ENCODE results near the gene KCNJ16. TPM values are rescaled to one million over a fixed set of nuclear protein-coding genes. Genes with fewer than 3 reads are reported as not detected.

The KCNJ16 gene
- total RNA-seq (not detected), polyA plus RNA-seq (not detected), total RNA-seq (not detected)

DNA sequence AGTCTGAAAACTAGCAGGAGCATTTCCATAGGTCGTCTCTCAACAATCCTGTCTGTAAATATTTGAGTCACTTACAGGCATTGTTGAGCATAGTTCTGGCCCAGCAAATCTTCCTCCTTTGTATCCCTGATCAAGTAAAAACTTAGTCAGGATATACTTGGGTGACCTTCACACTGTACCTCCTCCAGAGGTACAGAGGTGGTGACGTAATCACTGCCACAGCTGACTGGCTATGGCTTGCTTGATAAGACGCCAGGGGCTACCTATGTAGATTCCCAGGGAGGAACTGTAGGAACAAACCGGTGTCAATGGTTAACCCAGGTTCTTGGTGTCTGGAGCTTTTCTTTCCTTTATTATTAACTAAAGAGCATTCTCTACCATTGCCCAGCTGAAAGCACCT lies at the start of gene KCNJ16:
Gene KCNJ16 (plus strand): TSS at position 270 of the 400 bp plus-strand sequence. CDS start 56,863 bp downstream, outside the sequence.
- DNase-seq (no peak), ATAC-seq (no peak)
- CTCF ChIA-PET = no interaction called here
- H3K4me3 ChIP-seq (ENCODE audit: low read length) = no peak within 1 kb of the TSS
- Mint-ChIP-seq H3K27me3 (peaks cover 0 to 16% (median 3%) of the 10 kb centered on the region in 5 donors), H3K36me3 (no peaks in the 10 kb centered on the region), H3K27ac (no peak within 1 kb of the TSS), H3K9me3 (peaks cover 0 to 8% (median 0%) of the 10 kb centered on the region in 11 donors), H3K4me1 (peaks cover 0 to 2% (median 0%) of the 10 kb centered on the region in 7 donors), H3K4me3 (no peak within 1 kb of the TSS)
- no peaks in the 10 kb centered on the region for H3K36me3 ChIP-seq (ENCODE audit: control insufficient read depth in 2 of 3, insufficient read depth in 3 of 3, low read length in 3 of 3)
- POLR2A ChIA-PET = no interaction called here
- no peaks in the 10 kb centered on the region for H3K4me1 ChIP-seq (ENCODE audit: control insufficient read depth in 2 of 2, insufficient read depth in 2 of 2, low read length in 2 of 2)
- no peaks in the 10 kb centered on the region for H3K27me3 ChIP-seq (ENCODE audit: control insufficient read depth in 2 of 2, insufficient read depth in 2 of 2, low read length in 2 of 2)
- no peak within 1 kb of the TSS for H3K27ac ChIP-seq (ENCODE audit: low read depth, low read length)
- H3K9me3 ChIP-seq (ENCODE audit: control insufficient read depth in 2 of 3, low read length in 3 of 3) = no peaks in the 10 kb centered on the region
- intact Hi-C loops (cut with micrococcal nuclease) = no loop called here

DNA sequence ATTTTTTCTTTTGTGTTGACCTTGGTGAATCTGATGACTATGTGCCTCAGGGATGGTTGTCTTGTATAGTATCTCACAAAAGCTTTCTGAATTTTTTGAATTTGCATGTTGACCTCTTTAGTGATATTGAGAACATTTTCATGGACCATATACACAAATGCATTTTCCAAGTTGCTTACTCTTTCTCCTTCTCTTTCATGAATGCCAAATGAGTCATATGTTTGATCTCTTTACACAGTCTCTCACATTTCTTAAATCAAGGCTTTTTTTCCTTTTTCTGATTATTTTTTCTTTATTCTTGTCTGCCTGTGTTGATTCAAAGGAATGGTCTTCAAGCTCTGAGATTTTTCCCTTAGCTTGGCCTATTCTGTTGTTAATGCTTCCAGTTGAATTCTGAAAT lies 46.6 kb upstream of the KCNJ16 start:
- H3K27me3 ChIP-seq (ENCODE audit: control insufficient read depth in 2 of 2, insufficient read depth in 2 of 2, low read length in 2 of 2) = no peaks in the 10 kb centered on the region
- intact Hi-C loops (cut with micrococcal nuclease) = no loop called here
- CTCF ChIA-PET = no interaction called here
- POLR2A ChIA-PET = no interaction called here
- ATAC-seq (no peak), DNase-seq (no peak)
- Mint-ChIP-seq H3K27ac (no peak overlapping the region), H3K27me3 (no peaks in the 10 kb centered on the region), H3K36me3 (no peaks in the 10 kb centered on the region), H3K4me1 (no peaks in the 10 kb centered on the region), H3K4me3 (no peak overlapping the region), H3K9me3 (peaks cover 0 to 3% (median 0%) of the 10 kb centered on the region in 11 donors)
- H3K27ac ChIP-seq (ENCODE audit: low read depth, low read length) = no peak overlapping the region
- H3K9me3 ChIP-seq (ENCODE audit: control insufficient read depth in 2 of 3, low read length in 3 of 3) = no peaks in the 10 kb centered on the region
- H3K36me3 ChIP-seq (ENCODE audit: control insufficient read depth in 2 of 3, insufficient read depth in 3 of 3, low read length in 3 of 3) = no peaks in the 10 kb centered on the region
- no peaks in the 10 kb centered on the region for H3K4me1 ChIP-seq (ENCODE audit: control insufficient read depth in 2 of 2, insufficient read depth in 2 of 2, low read length in 2 of 2)
- H3K4me3 ChIP-seq (ENCODE audit: low read length) = no peak overlapping the region

DNA sequence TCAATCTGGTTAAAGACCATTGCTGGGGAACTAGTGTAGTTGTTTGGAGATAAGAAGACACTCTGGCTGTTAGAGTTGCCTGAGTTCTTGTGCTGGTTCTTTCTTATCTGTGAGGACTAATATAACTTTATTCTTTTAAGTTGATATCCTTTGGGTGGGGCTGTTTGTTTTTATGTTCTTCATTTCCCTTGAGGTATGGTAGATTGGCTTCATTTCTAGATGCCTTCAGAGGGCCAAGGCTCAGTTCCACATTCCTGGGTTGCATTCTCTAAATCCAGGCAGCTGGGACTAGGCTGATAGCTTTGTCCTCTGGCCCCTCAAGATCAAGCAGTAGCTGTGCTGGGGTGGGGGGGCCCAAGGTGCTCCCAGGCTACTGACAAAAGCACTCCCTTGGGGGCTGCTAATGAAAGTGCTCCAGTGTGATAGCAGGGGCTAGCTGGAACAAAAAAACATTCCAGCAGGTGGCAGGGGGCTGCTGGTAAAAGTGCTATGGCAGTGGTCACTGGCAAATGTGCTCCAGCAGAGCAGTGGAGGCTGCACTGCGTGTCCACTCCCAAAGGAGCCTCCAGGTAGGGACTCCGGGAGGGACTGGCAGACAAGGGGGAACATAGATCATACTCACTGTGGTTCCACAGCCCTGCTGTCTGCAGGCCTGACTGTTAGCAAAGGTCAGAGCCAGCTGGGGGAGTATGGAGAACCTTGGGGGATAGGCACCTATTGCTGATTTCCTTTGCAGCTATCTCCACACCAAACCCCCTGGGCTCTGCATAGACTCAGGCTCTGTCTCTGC lies 45.9 kb upstream of the KCNJ16 start:
- Histone ChIP-seq H3K9me3 (ENCODE audit: control insufficient read depth in 2 of 3, low read length in 3 of 3) (no peaks in the 10 kb centered on the region), H3K4me1 (ENCODE audit: control insufficient read depth in 2 of 2, insufficient read depth in 2 of 2, low read length in 2 of 2) (no peaks in the 10 kb centered on the region), H3K27me3 (ENCODE audit: control insufficient read depth in 2 of 2, insufficient read depth in 2 of 2, low read length in 2 of 2) (peaks cover 0 to 2% of the 10 kb centered on the region in 2 donors), H3K27ac (ENCODE audit: low read depth, low read length) (no peak overlapping the region), H3K4me3 (ENCODE audit: low read length) (no peak overlapping the region), H3K36me3 (ENCODE audit: control insufficient read depth in 2 of 3, insufficient read depth in 3 of 3, low read length in 3 of 3) (no peaks in the 10 kb centered on the region)
- H3K4me1 Mint-ChIP-seq = no peaks in the 10 kb centered on the region
- no peaks in the 10 kb centered on the region for H3K36me3 Mint-ChIP-seq
- H3K27ac Mint-ChIP-seq = no peak overlapping the region
- no peaks in the 10 kb centered on the region for H3K27me3 Mint-ChIP-seq
- peaks cover 0 to 4% (median 0%) of the 10 kb centered on the region in 11 donors for H3K9me3 Mint-ChIP-seq
- no peak overlapping the region for H3K4me3 Mint-ChIP-seq
- CTCF ChIA-PET = no interaction called here
- POLR2A ChIA-PET = no interaction called here
- DNase-seq (no peak), ATAC-seq (no peak)
- intact Hi-C loops (cut with micrococcal nuclease) = no loop called here

DNA sequence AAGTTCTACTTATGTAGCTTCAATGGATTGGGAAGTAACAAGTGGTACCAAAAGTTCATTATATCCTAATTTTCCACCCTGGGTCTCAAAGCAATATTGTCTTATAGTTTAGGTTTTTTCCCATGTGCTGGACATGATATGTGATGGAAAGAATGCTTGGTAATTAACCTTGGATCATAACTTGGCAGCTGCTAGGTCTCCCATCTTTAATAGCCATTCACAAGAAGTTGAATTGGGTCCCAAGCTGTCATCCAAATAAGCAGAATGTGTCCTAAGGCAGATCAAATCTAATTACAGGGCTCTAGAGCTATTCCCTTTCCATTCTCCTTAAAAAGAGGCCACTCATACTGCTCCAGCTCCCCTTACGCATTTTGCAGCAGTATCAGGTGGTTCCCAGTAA lies 44.7 kb upstream of the KCNJ16 start:
- Histone ChIP-seq H3K36me3 (ENCODE audit: control insufficient read depth in 2 of 3, insufficient read depth in 3 of 3, low read length in 3 of 3) (no peaks in the 10 kb centered on the region), H3K4me1 (ENCODE audit: control insufficient read depth in 2 of 2, insufficient read depth in 2 of 2, low read length in 2 of 2) (no peaks in the 10 kb centered on the region), H3K4me3 (ENCODE audit: low read length) (no peak overlapping the region), H3K27me3 (ENCODE audit: control insufficient read depth in 2 of 2, insufficient read depth in 2 of 2, low read length in 2 of 2) (peaks cover 0 to 3% of the 10 kb centered on the region in 2 donors), H3K9me3 (ENCODE audit: control insufficient read depth in 2 of 3, low read length in 3 of 3) (no peaks in the 10 kb centered on the region), H3K27ac (ENCODE audit: low read depth, low read length) (no peak overlapping the region)
- DNase-seq (no peak), ATAC-seq (no peak)
- intact Hi-C loops (cut with micrococcal nuclease) = no loop called here
- no peaks in the 10 kb centered on the region for H3K4me1 Mint-ChIP-seq
- ChIA-PET POLR2A (no interaction called here), CTCF (no interaction called here)
- H3K4me3 Mint-ChIP-seq = no peak overlapping the region
- no peaks in the 10 kb centered on the region for H3K27me3 Mint-ChIP-seq
- no peak overlapping the region for H3K27ac Mint-ChIP-seq
- H3K36me3 Mint-ChIP-seq = no peaks in the 10 kb centered on the region
- peaks cover 0 to 4% (median 0%) of the 10 kb centered on the region in 11 donors for H3K9me3 Mint-ChIP-seq

DNA sequence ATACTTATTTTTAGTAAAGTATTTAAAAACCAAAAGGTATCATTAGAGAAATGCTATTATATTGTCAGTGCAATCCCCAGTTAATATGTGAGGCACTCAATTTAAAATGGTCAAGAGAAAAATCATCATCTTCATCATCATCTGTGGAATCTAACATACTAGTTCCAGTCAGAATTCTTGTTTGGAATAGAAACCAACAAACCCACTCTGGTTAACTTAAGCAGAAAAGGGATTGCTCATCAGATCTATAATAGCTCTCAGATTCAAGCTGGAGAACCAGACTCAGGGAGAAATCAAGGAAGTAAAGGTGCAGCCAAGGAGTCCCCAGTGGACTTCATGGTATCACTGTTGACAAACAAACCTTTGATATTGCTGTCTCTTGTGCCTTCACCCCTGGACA lies 43.7 kb upstream of the KCNJ16 start:
- intact Hi-C loops (cut with micrococcal nuclease) = no loop called here
- Mint-ChIP-seq H3K36me3 (no peaks in the 10 kb centered on the region), H3K9me3 (peaks cover 0 to 4% (median 0%) of the 10 kb centered on the region in 11 donors), H3K4me1 (no peaks in the 10 kb centered on the region), H3K27me3 (no peaks in the 10 kb centered on the region), H3K4me3 (no peak overlapping the region), H3K27ac (no peak overlapping the region)
- Histone ChIP-seq H3K4me3 (ENCODE audit: low read length) (no peak overlapping the region), H3K9me3 (ENCODE audit: control insufficient read depth in 2 of 3, low read length in 3 of 3) (no peaks in the 10 kb centered on the region), H3K27ac (ENCODE audit: low read depth, low read length) (no peak overlapping the region), H3K4me1 (ENCODE audit: control insufficient read depth in 2 of 2, insufficient read depth in 2 of 2, low read length in 2 of 2) (no peaks in the 10 kb centered on the region), H3K36me3 (ENCODE audit: control insufficient read depth in 2 of 3, insufficient read depth in 3 of 3, low read length in 3 of 3) (no peaks in the 10 kb centered on the region), H3K27me3 (ENCODE audit: control insufficient read depth in 2 of 2, insufficient read depth in 2 of 2, low read length in 2 of 2) (peaks cover 0 to 3% of the 10 kb centered on the region in 2 donors)
- CTCF ChIA-PET = no interaction called here
- no peak for ATAC-seq
- DNase-seq = no peak
- POLR2A ChIA-PET = no interaction called here

DNA sequence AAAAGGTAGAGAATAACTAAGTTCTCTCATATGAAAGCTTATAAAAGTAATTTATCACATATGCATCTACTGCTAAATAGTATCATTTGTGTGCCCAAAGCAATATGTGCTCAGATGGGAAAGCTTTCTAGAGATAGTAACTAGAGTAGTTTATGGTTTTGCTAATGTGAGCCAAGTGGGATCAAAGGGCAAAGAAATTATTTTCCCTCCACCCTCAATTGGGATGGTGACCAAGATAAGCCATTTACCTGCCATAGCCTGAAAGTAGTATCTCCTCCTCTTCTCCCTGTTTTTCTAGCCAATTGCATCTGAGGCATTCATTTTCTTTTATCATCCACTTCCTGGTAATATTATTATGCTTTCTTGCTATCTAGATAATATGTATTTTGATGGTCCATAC lies 41.9 kb upstream of the KCNJ16 start:
- H3K36me3 ChIP-seq (ENCODE audit: control insufficient read depth in 2 of 3, insufficient read depth in 3 of 3, low read length in 3 of 3) = no peaks in the 10 kb centered on the region
- H3K27me3 ChIP-seq (ENCODE audit: control insufficient read depth in 2 of 2, insufficient read depth in 2 of 2, low read length in 2 of 2) = peaks cover 0 to 3% of the 10 kb centered on the region in 2 donors
- Mint-ChIP-seq H3K4me1 (no peaks in the 10 kb centered on the region), H3K27ac (no peak overlapping the region), H3K4me3 (no peak overlapping the region), H3K9me3 (peaks cover 0 to 4% (median 0%) of the 10 kb centered on the region in 11 donors), H3K27me3 (no peaks in the 10 kb centered on the region), H3K36me3 (no peaks in the 10 kb centered on the region)
- DNase-seq (no peak), ATAC-seq (no peak)
- H3K9me3 ChIP-seq (ENCODE audit: control insufficient read depth in 2 of 3, low read length in 3 of 3) = no peaks in the 10 kb centered on the region
- intact Hi-C loops (cut with micrococcal nuclease) = no loop called here
- ChIA-PET POLR2A (no interaction called here), CTCF (no interaction called here)
- no peak overlapping the region for H3K4me3 ChIP-seq (ENCODE audit: low read length)
- H3K4me1 ChIP-seq (ENCODE audit: control insufficient read depth in 2 of 2, insufficient read depth in 2 of 2, low read length in 2 of 2) = no peaks in the 10 kb centered on the region
- no peak overlapping the region for H3K27ac ChIP-seq (ENCODE audit: low read depth, low read length)

DNA sequence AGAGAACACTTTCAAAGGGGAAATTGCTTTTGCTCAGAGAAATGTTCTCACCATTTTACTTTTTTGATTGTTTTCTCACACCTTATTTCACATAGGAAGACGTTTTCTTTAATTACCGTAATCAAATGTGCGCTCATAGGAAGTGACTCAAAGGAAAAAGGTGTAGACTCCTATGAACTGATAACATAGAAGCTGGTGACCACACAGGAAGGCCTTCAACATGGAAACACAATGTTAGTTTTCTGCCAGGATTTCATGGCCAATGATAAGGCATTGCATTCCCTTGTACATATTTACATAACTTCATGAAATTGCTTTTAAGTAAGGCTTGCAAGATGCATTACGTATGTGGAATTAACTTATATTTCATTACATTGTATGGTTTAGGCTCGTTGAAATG lies 40.9 kb upstream of the KCNJ16 start:
- no peak for ATAC-seq
- POLR2A ChIA-PET = no interaction called here
- intact Hi-C loops (cut with micrococcal nuclease) = no loop called here
- Histone ChIP-seq H3K27ac (ENCODE audit: low read depth, low read length) (no peak overlapping the region), H3K4me3 (ENCODE audit: low read length) (no peak overlapping the region), H3K9me3 (ENCODE audit: control insufficient read depth in 2 of 3, low read length in 3 of 3) (no peaks in the 10 kb centered on the region), H3K36me3 (ENCODE audit: control insufficient read depth in 2 of 3, insufficient read depth in 3 of 3, low read length in 3 of 3) (no peaks in the 10 kb centered on the region), H3K4me1 (ENCODE audit: control insufficient read depth in 2 of 2, insufficient read depth in 2 of 2, low read length in 2 of 2) (no peaks in the 10 kb centered on the region), H3K27me3 (ENCODE audit: control insufficient read depth in 2 of 2, insufficient read depth in 2 of 2, low read length in 2 of 2) (peaks cover 0 to 3% of the 10 kb centered on the region in 2 donors)
- Mint-ChIP-seq H3K36me3 (no peaks in the 10 kb centered on the region), H3K27ac (no peak overlapping the region), H3K4me1 (no peaks in the 10 kb centered on the region), H3K9me3 (peaks cover 0 to 4% (median 0%) of the 10 kb centered on the region in 11 donors), H3K27me3 (no peaks in the 10 kb centered on the region), H3K4me3 (no peak overlapping the region)
- DNase-seq = no peak
- CTCF ChIA-PET = no interaction called here
